ENCODE data around the gene ZBTB7A.

DNA sequence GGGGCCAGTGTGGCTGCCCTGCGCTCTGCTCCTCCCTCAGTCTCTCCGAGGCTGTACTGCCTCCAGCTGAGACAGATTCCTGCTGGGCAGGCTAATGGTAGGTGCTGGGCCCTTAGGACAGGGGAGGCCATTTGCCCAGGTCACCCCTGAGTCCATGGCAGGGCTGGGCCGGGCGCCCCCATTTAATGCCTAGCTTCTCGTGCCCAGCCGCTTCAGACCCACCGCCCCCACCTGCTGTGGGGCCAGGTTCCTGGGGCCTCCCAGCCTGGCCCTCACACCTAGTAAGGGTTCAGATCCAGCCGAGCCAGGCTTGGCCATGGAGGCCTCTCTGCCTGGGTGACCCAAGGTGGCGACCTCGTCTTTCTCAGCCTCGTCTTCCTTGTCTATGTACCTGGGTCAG, 41.4 kb downstream of the ZBTB7A start:
- TF ChIP-seq MAZ (IDR thresholded peaks at IDR 0.05; ENCODE audit: borderline replicate concordance, low read depth, low read length), result no peak
- TF ChIP-seq, protein P1, sequence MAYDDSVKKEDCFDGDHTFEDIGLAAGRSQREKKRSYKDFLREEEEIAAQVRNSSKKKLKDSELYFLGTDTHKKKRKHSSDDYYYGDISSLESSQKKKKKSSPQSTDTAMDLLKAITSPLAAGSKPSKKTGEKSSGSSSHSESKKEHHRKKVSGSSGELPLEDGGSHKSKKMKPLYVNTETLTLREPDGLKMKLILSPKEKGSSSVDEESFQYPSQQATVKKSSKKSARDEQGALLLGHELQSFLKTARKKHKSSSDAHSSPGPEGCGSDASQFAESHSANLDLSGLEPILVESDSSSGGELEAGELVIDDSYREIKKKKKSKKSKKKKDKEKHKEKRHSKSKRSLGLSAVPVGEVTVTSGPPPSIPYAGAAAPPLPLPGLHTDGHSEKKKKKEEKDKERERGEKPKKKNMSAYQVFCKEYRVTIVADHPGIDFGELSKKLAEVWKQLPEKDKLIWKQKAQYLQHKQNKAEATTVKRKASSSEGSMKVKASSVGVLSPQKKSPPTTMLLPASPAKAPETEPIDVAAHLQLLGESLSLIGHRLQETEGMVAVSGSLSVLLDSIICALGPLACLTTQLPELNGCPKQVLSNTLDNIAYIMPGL (CRISPR knock-in tag; IDR thresholded peaks at IDR 0.05; ENCODE audit: borderline replicate concordance), result no peak

Data from A549 (cell line).